Measurements from ENCODE around the gene USP5.

Gene USP5

GRCh38 chr12:6838854-6839253, 13.1 kb upstream of the USP5 start:
- no peak for DNase-seq (ENCODE audit: low spot score)
- no peak for TF ChIP-seq CTCF (conservative IDR thresholded peaks at IDR 0.05; ENCODE audit: low read depth)
- POLR2A ChIA-PET (ENCODE audit: low non-redundant PET) = no interaction called here
- no peak overlapping the region for H3K27ac ChIP-seq
- CTCF ChIA-PET = interaction anchor here (0.7 kb wide), 1 partner anchor 34 kb away, joined by 3 read pairs; the partner anchor contains the start of gene SPSB2

GRCh38 chr12:6839482-6840201, 12.3 kb upstream of the USP5 start:
- ChIA-PET POLR2A (ENCODE audit: low non-redundant PET) (interaction anchor here (1.0 kb wide), 1 partner anchor 13 kb away, joined by 3 read pairs; the partner anchor contains the start of gene USP5), CTCF (interaction anchor here (0.7 kb wide), 2 partner anchors 11 to 34 kb away, joined by 3 read pairs; partner anchors contain the start of genes P3H3 and SPSB2)
- DNase-seq (ENCODE audit: low spot score) = no peak
- no peak overlapping the region for H3K27ac ChIP-seq
- TF ChIP-seq CTCF (conservative IDR thresholded peaks at IDR 0.05; ENCODE audit: low read depth) = no peak

- POLR2A ChIA-PET (ENCODE audit: low non-redundant PET) = interaction anchor here (1.0 kb wide), 1 partner anchor 12 kb away, joined by 3 read pairs; the partner anchor contains the start of gene USP5
- DNase-seq (ENCODE audit: low spot score) = no peak
Measured at GRCh38 chr12:6840330-6840729, 11.6 kb upstream of the USP5 start.

GRCh38 chr12:6840761-6841515, 11.0 kb upstream of the USP5 start, which contains the start of gene GNB3:
GNB3 (plus strand) TSS chr12:6840925; CDS start chr12:6841288, 363 bp downstream.
- TF ChIP-seq CTCF (conservative IDR thresholded peaks at IDR 0.05; ENCODE audit: low read depth) = no peak
- no peak for DNase-seq (ENCODE audit: low spot score)
- H3K27ac ChIP-seq = 0 out of 2 replicates have a peak within 1 kb of the TSS, but pooled peaks have one; percentile 5
- POLR2A ChIA-PET (ENCODE audit: low non-redundant PET) = interaction anchor here (1.0 kb wide), 1 partner anchor 11 kb away, joined by 3 read pairs; the partner anchor contains the start of gene USP5
- CTCF ChIA-PET = interaction anchor here (0.5 to 0.9 kb wide), 3 partner anchors 13 to 177 kb away, joined by 3 read pairs; partner anchors contain the start of genes LPCAT3 and P3H3

More at GRCh38 chr12:6840330-6840729, 11.6 kb upstream of the USP5 start:
- TF ChIP-seq CTCF (conservative IDR thresholded peaks at IDR 0.05; ENCODE audit: low read depth) = no peak
- CTCF ChIA-PET = interaction anchor here (0.7 kb wide), 1 partner anchor 12 kb away, joined by 3 read pairs; the partner anchor contains the start of gene P3H3
- 0 out of 2 replicates have a peak overlapping the region, but pooled peaks have one; percentile 5 for H3K27ac ChIP-seq

- no peak for TF ChIP-seq CTCF (conservative IDR thresholded peaks at IDR 0.05; ENCODE audit: low read depth)
- ChIA-PET CTCF (no interaction called here), POLR2A (ENCODE audit: low non-redundant PET) (interaction anchor here (0.5 kb wide), 1 partner anchor 117 kb away, joined by 3 read pairs; no protein-coding TSS in a partner anchor)
- DNase-seq (ENCODE audit: low spot score) = no peak
- no peak overlapping the region for H3K27ac ChIP-seq
Measured at GRCh38 chr12:6842075-6842474, 9.9 kb upstream of the USP5 start.
